ENCODE measurements around the gene SAT1. TPM values are rescaled to one million over a fixed set of nuclear protein-coding genes. Genes with fewer than 3 reads are reported as not detected.
"Not testable (repeated sequence)": the region's sequence is repeated elsewhere in the genome, so short reads cannot be mapped to it uniquely, and the experiment has no call there.

Gene SAT1
- total RNA-seq, 1 donor from 2014 or later: 224 TPM

DNA sequence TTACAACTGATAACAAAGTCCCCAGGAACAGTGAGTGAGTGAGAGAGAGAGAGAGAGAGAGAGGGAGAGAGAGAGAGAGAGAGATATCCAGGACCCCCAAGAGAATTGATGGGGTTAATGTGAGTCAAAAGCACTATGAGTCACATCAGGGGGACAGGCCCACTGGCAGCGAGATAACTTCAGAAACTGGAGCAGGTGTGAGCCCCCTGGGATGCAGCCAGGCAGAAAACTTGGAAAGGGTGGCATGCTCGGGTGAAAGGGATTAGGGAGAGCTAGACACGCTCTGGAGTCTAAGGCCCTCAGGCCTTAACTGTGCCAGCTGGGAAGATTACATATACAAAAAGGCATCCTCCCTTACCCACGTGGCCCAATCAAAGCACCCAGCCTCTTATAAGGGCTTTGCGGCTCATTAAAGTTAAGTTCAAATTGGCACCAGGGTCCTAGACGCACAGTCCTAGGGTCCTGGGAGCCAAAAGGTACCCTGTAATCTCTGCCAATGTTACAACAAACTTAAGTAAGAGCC, 40.7 kb upstream of the SAT1 start:
- peaks cover 56% of the 10 kb centered on the region for H3K79me2 ChIP-seq (ENCODE audit: insufficient read depth, low read length)
- H3K4me1 Mint-ChIP-seq (ENCODE audit: low read depth, unreplicated experiment): peaks cover 1% of the 10 kb centered on the region

GRCh38 chrX:23742697-23743622, 40.0 kb upstream of the SAT1 start, which contains the start of gene ACOT9:
TSS of gene ACOT9 (minus strand) at chrX:23743276. CDS start at chrX:23743144, 132 bp downstream.
- Histone ChIP-seq H3K4me1 (ENCODE audit: insufficient read depth, low read length) (peaks cover 5% of the 10 kb centered on the region), H3K79me2 (ENCODE audit: insufficient read depth, low read length) (peaks cover 50% of the 10 kb centered on the region), H3K36me3 (ENCODE audit: insufficient read depth, low read length) (no peaks in the 10 kb centered on the region), H3K9ac (ENCODE audit: low read length) (peak within 1 kb of the TSS; percentile 99), H3K4me3 (ENCODE audit: insufficient read depth, low read depth, low read length) (peak within 1 kb of the TSS; percentile 91), H2AFZ (ENCODE audit: low read depth, low read length) (peak within 1 kb of the TSS; percentile 47), H4K20me1 (ENCODE audit: insufficient read depth, low read length) (peaks cover 33% of the 10 kb centered on the region), H3K4me2 (ENCODE audit: low read length) (peak within 1 kb of the TSS; percentile 95), H3K9me3 (ENCODE audit: insufficient read depth, low read depth, low read length) (no peaks in the 10 kb centered on the region), H3K27me3 (ENCODE audit: insufficient read depth, low read length) (no peaks in the 10 kb centered on the region), H3K27ac (ENCODE audit: low read depth, low read length) (peak within 1 kb of the TSS; percentile 96)
- Mint-ChIP-seq H3K9me3 (ENCODE audit: unreplicated experiment) (no peaks in the 10 kb centered on the region), H3K27me3 (ENCODE audit: low read depth, unreplicated experiment) (no peaks in the 10 kb centered on the region), H3K27ac (ENCODE audit: unreplicated experiment) (peak within 1 kb of the TSS; percentile 96), H3K36me3 (ENCODE audit: low read depth, unreplicated experiment) (no peaks in the 10 kb centered on the region), H3K4me3 (ENCODE audit: unreplicated experiment) (peak within 1 kb of the TSS; percentile 93), H3K4me1 (ENCODE audit: low read depth, unreplicated experiment) (peaks cover 1% of the 10 kb centered on the region)
- TF ChIP-seq CTCF (IDR thresholded peaks at IDR 0.05; ENCODE audit: insufficient read depth, low read depth, low read length) (no peak), EZH2 (IDR thresholded peaks at IDR 0.05; ENCODE audit: insufficient read depth, low read length) (no peak)
- DNase-seq (ENCODE audit: low read depth): peak; percentile 94
- FAIRE-seq: no peak

More for the DNA sequence above, 40.7 kb upstream of the SAT1 start:
- TF ChIP-seq CTCF (IDR thresholded peaks at IDR 0.05; ENCODE audit: insufficient read depth, low read depth, low read length) (no peak), EZH2 (IDR thresholded peaks at IDR 0.05; ENCODE audit: insufficient read depth, low read length) (no peak)
- no peaks in the 10 kb centered on the region for H3K9me3 ChIP-seq (ENCODE audit: insufficient read depth, low read depth, low read length)
- peak overlapping the region; percentile 99 for H3K9ac ChIP-seq (ENCODE audit: low read length)
- Mint-ChIP-seq H3K4me3 (ENCODE audit: unreplicated experiment) (peak overlapping the region; percentile 93), H3K27me3 (ENCODE audit: low read depth, unreplicated experiment) (no peaks in the 10 kb centered on the region), H3K27ac (ENCODE audit: unreplicated experiment) (peak overlapping the region; percentile 96), H3K9me3 (ENCODE audit: unreplicated experiment) (no peaks in the 10 kb centered on the region), H3K36me3 (ENCODE audit: low read depth, unreplicated experiment) (no peaks in the 10 kb centered on the region)
- peak overlapping the region; percentile 10 for H2AFZ ChIP-seq (ENCODE audit: low read depth, low read length)
- no peaks in the 10 kb centered on the region for H3K36me3 ChIP-seq (ENCODE audit: insufficient read depth, low read length)
- H3K4me3 ChIP-seq (ENCODE audit: insufficient read depth, low read depth, low read length): peak overlapping the region; percentile 91
- H3K27ac ChIP-seq (ENCODE audit: low read depth, low read length): peak overlapping the region; percentile 96
- peak overlapping the region; percentile 95 for H3K4me2 ChIP-seq (ENCODE audit: low read length)
- H3K4me1 ChIP-seq (ENCODE audit: insufficient read depth, low read length): peaks cover 5% of the 10 kb centered on the region
- FAIRE-seq (peak; percentile 20), DNase-seq (ENCODE audit: low read depth) (peak; percentile 68)
- H3K27me3 ChIP-seq (ENCODE audit: insufficient read depth, low read length): no peaks in the 10 kb centered on the region
- H4K20me1 ChIP-seq (ENCODE audit: insufficient read depth, low read length): peaks cover 37% of the 10 kb centered on the region

GRCh38 chrX:23743623-23743971, 39.4 kb upstream of the SAT1 start:
- peak overlapping the region; percentile 75 for H3K4me3 Mint-ChIP-seq (ENCODE audit: unreplicated experiment)
- H3K27ac Mint-ChIP-seq (ENCODE audit: unreplicated experiment): peak overlapping the region; percentile 85
- peak overlapping the region; percentile 96 for H3K27ac ChIP-seq (ENCODE audit: low read depth, low read length)
- H3K36me3 Mint-ChIP-seq (ENCODE audit: low read depth, unreplicated experiment); H3K36me3 ChIP-seq (ENCODE audit: insufficient read depth, low read length); FAIRE-seq; DNase-seq (ENCODE audit: low read depth); H3K4me1 ChIP-seq (ENCODE audit: insufficient read depth, low read length); H3K27me3 Mint-ChIP-seq (ENCODE audit: low read depth, unreplicated experiment); H3K4me1 Mint-ChIP-seq (ENCODE audit: low read depth, unreplicated experiment); H3K9me3 Mint-ChIP-seq (ENCODE audit: unreplicated experiment); H3K4me3 ChIP-seq (ENCODE audit: insufficient read depth, low read depth, low read length); H3K9me3 ChIP-seq (ENCODE audit: insufficient read depth, low read depth, low read length); H3K27me3 ChIP-seq (ENCODE audit: insufficient read depth, low read length): not testable (repeated sequence)
- H4K20me1 ChIP-seq (ENCODE audit: insufficient read depth, low read length): peaks cover 28% of the 10 kb centered on the region
- peak overlapping the region; percentile 95 for H3K4me2 ChIP-seq (ENCODE audit: low read length)
- H3K9ac ChIP-seq (ENCODE audit: low read length): peak overlapping the region; percentile 99
- peak overlapping the region; percentile 47 for H2AFZ ChIP-seq (ENCODE audit: low read depth, low read length)
- peaks cover 43% of the 10 kb centered on the region for H3K79me2 ChIP-seq (ENCODE audit: insufficient read depth, low read length)
